NK-92 treated with Interleukin-12 subunit alpha and Interleukin-12 subunit beta, amount 100 ng/mL, for 24 hours (cell line): ENCODE measurements around the gene NOX5.

Source experiments
- DNase-seq: peaks from one replicate; lab custom pipeline; 2025; lab: John Stamatoyannopoulos, UW

Gene NOX5

DNA sequence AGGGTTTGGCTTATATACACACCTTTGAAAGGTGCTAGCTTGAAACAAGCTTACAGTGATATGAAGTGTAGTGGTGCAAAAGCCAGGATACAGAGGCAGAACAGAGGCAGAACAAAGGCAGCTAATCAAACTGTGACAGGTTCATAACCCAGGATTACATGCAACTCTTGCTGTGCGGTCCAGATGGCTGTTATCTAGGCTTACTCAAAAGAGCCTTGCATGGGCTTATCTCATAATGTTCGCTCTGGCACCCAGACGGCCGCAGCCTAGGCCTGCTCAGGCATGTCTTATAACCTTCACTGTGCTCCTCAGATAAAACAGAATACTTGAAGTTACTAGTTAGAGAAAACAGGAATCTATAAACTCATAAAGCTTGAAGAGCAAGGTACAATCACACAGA lies 22.8 kb upstream of the NOX5 start:
- no peak for DNase-seq

DNA sequence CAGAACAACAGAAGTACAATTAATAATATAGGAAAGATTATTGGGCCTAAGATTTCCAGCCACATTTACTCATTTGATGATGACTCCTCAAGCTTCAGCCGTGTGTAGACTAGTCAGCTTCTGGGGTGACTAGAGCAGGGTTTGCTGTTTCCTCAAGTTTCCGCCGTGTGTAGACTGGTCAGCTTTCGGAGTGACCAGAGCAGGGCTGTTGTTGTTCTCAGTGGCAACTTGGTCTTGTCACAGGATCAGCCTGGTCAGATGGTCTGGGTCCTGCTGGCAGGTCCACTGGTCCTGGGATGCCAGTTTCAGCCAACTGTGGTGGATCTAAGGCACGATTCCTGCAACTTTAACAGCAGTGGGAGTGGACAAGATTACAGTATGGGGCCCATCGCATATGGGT lies 21.8 kb upstream of the NOX5 start:
- no peak for DNase-seq

DNA sequence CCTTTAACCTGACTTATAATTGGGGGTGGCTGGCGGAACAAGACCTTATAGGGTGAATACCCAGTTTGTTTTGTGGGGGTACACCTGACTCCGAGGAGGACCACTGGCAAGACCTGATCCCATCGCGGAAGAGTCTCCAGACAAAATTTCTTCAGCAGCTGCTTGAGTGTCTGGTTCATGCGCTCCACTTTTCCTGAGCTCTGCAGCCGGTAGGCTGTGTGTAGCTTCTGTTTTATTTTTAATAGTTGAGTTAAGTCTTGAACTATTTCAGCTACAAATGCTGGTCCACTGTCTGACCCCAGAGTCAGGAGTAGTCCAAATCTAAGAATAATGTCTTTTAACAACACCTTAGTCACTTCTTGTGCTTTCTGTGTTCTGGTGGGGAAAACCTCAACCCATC lies 21.2 kb upstream of the NOX5 start:
- no peak for DNase-seq

DNA sequence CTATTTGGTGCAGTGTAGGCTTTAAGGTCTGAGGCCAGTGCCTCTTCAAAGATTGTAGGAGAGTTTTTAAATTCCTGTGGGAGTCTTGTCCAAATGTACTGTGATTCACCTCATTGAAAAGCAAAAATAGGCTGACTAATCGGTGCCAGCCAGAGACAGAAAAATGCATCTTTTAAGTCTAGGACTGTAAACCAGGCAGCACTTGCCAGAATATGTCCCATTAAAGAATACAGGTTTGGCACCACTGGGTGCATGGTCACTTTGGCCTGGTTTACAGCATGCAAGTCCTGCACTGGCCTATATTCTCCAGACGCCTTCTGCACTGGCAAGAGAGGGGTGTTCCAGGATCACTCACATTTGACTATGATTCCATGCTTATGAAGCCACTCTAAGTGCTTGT lies 20.3 kb upstream of the NOX5 start:
- DNase-seq = no peak

DNA sequence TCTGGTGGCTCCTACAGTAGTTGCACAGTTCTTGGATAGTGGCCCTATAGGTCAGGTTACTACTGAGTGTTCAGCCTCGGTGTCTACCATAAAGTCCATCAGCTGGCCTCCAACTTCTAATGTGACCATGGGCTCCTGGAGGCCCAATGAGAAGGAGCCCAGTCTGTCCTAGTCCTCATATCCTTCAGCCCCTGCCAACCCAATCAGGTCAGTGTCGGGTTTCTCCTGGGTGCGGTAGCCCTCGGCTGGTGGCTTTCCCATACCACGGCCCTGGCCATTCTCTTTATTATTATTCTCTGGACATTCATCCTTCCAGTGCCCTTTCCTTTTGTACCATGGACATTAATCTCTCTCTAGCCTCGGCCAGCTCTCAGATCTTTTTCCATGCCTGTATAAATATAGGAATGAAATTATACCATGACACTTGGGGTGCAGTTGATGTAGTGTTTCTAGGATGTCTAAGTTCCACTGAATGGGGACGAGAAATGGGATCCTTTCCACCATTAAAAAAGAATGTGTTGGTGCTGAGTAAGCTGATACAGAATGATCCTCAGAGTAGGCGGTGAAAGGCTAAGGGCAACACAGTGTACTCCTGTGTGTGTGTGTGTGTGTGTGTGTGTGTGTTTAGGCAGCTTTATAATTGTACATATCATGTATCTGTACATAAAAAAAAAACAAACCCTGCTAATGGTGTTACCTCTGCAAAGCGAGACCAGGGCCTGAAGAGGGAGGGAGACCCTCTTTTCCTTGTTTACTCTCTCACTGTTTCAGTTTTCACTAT lies 19.3 kb upstream of the NOX5 start:
- DNase-seq = no peak

DNA sequence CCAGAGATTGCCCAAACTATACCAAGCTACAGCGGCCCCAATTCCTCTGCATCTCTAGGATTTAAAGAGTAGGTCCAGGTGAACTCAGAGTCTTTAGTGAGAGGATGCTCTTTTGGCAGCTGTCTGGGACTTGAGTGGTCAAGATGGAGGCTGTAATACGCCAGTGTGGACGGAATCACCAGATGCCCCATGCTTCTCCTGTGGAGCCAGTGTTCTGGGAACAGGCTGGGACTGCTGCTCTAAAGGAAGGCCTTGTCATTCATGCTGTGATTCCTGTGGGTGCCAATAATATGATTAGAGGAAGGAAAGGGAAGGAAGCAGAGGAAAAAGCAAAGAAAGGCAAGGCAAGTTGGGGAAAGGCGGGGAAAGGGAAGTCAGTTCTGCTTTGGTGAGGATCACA lies 17.4 kb upstream of the NOX5 start:
- no peak for DNase-seq

DNA sequence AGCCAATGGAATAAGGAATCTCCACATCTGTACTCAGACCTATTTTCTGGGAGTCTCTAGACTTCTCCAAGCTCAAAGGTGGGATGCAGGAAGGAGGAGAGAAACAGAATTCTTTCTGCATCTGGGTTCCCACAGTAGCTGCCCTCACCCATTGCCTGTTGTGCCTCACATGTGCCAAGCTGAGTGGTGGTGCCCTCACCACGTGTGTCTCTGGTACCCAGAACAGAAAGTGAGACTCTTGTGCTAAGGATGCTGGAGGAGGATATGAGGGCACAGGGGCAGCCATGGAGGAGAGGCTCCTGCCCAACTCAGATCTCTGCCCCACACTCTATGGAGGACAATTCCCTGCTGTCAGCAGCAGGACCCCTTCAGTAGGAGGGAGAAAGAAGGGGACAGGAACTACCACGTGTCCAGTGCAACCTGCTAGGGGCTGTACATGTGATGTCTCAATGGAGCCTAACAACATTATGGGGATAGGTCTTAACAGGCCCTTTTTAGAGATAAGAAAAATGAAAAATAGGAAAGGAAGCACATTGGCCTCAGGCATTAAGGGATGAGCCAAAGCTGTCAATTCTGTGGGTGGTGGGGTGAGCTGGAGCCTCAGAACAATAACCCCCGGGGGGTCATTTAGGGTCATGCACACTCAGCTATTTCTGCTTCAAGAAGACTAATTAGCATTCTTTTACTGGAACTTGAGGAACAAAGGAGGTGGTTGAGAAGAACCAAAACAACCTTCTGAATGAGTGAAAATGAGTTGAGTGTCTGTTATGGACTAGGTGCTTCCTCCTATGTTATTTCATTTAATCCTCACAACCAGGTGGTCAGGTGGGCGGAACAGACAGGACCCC lies 16.3 kb upstream of the NOX5 start:
- DNase-seq = no peak

DNA sequence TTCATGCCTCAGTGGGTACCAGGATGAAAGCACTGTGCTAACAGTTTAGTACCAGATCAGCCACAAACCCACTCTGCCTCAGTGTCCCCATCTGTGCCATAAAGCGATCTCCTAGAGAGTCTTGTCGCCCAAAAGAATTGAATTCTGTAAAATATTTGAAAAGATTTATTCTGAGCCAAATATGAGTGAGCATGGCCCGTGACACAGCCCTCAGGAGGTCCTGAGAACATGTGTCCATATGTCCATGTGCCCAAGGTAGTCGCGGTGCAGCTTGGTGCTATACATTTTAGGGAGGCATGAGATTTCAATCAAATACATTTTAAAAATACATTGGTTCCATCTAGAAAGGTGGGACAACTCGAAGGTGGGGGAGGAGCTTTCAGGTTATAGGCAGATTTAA lies 15.4 kb upstream of the NOX5 start:
- no peak for DNase-seq

DNA sequence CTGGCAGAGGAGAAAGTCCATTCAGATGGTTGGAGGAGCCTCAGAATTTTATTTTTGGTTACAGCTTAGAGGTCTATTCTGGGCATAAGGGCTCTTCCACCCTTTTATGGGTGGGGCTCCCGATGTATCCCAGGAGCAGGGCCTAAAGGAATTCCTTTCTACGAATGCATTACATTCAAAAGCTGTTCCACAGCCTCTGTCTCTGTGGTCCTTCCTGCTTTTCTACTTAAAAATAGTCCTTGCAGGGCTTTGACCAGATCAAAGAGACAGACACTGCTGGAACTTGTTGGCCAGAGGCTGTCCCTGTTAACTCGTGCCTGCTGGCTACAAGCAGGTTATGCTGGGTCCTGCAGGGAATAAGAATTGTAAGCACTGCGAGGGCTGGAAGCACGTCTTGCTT lies 14.4 kb upstream of the NOX5 start:
- no peak for DNase-seq

DNA sequence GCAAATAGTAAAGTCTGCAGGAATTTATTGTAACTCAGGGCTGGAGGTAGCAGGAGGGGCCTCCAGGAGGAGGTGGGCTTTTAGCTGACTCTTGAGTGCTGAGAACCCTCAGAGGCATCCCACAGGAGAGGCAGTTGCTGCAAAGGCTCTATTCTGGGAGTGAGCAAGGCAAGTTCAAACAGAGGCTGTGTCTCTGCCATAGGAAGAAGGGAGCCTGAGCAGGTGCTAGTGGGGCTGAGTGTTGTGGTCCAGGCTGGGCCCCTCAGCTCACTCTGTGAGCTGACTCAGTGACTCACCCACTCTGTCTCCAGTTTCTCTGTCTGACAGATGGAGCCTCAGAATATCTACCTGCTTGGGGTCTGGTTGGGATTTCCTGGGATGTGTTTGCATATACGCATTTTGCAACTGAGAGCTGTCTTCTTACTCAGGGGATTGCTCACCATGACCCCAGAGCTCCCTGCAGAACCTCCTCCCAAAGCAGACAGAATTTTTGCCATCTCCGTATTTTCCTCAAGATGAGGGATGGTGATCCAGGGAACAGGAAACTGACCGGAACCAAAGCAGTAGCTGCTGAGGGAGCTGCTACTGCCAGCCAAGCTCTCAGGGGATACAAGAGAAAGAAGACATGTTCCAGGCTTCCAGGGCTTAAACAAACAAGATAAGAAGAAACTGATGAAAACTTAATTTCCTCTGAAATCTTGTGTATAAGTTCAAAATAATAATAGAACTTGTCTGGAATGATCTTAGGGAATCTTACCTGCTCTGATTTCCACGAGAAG lies 13.6 kb upstream of the NOX5 start:
- no peak for DNase-seq

DNA sequence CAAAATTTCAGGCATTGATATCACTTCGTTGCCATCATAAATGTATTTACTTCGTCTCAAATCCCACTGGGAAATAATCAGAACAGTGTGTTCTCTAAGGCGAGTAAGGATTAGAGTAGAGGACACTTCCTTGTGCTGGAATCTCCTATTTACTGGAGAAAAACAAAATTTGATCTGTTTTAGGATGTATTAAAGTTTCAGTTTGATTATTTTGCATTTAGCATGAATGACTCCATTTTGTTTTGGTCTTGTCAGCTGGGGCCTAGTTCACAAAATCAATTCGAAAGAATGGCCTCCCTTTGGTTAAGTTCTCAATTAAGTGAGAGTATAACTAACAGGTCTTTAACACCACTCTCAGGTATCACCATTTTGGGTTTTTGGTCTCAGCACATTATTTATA lies 11.7 kb upstream of the NOX5 start:
- DNase-seq = no peak

DNA sequence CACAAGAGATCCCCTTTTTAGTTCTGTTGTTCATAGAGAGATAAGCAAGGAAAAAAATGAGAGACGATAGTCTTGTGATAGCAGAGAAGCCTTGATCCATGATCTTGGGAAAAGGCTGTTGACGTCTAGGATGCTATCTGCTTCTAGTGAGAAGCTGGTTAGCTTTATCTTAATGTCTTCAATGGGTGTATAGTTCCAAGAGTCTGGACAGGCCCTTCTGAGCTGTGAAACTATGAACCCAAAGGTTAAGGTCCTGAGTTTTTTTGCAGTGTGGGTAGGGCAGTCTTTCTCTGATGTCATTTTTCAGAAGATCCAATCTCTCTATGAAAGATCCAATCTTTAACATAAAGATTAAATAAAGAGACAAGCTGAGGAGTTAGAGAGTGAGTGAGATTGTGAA lies 10.5 kb upstream of the NOX5 start:
- no peak for DNase-seq

DNA sequence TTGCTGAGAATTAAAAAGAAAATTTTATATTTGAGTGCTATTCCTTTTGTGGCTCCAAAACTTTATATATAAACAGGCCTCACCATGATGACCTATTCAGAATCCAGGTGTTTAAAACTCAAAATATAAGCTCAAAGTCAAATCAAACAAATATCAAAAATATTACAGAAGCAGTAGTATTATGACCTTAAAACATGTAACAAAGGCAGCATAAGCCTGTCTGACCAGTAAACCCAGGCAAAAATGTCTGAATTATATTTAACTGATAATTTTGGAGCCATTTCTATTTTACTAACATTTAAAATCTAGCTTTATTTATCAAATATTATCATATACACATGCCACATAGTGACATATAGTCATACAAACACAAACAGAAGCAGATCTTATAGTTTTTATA lies 6.4 kb upstream of the NOX5 start:
- DNase-seq = no peak

DNA sequence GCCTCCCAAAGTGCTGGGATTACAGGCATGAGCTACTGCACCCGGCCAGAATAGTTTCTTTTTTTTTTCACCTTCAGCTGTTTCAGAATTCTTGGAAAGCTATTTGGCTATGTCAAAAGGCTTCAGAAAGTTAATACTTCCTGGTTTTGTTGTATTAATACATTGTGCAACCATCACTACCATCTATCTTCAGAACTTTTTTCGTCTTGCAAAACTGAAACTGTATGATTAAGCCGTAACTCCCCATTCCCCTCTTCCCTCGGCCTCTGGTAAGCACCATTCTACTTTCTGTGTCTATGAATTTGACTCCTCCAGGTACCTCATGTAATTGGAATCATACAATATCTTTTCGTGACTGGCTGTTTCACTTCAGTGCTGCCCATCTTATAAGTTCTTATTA lies 5.2 kb upstream of the NOX5 start:
- no peak for DNase-seq

DNA sequence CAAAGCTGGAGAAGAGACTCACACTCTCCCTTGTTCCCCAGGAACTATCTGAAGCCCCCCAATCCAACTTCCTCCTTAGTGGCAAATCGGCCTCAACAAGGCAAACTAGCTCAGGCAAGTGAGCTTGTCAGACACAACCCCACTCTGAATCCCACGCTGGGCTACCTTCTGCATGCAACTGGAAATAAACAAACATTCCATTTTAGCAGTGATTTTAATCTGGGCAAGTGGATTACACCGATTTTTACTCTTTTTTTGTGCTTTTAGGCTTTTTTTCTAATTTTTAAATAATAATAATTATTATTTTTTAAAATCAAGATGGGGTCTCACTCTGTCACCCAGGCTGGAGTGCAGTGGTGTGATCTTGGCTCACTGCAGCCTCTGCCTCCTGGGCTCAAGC lies 2.9 kb upstream of the NOX5 start:
- DNase-seq = no peak

DNA sequence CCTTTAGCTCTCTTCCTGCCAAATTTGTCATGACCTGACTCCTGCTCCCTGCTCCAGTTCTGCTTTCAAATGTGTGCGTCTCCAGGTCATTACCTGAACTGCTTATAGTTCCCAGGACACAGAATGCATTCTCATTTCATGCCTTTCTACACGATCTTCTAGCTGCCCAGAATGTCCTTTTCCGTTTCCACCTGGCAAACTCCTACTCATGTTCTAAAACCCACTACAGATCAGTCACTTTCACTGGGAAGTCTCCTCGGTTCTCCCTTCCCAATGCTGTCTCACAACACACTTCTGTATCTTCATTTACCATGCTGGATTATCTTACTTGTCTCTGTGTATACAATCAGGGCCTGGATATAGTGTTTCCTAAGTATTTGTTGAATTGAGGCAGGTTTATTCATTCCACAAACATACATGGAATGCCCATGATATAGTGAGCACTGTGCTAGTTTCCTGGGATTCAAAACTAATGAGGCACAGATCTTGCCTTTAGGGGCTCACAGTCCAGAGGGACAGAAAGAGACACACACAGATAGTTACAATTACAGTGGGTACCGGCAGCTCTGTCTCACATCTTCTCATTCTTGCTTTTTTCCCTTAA lies 1.6 kb upstream of the NOX5 start:
- no peak for DNase-seq

DNA sequence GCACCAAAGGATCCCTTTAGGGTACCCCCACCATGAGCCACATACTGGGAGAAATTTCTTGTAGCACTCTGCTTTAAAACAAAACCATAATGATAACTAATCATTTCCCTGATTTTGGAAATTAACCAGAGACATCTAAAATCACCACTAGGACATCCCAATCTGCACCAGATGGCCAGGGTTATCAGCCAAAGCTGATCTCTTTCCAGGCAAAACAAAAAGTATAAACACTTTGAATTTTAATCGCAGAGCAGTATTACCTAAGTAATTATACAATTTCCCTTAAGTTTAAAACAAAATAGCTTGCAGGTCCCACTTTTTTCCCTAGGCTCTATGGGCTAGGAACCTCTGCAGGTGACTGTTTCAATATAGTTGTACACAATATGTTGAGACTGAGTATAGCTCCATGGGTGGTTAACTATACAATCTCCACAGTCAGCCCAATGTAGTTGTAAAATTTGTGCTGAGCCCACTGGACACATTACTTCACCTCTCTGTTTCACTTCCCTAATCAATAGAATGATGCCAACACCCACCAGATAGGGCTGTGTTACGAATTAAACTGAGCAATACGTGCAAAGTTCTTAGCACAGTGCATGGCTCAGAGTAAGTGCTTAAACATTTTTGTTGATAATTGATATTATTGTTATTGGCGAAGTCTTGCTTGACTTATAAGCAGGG lies 629 bp upstream of the NOX5 start:
- DNase-seq = no peak

DNA sequence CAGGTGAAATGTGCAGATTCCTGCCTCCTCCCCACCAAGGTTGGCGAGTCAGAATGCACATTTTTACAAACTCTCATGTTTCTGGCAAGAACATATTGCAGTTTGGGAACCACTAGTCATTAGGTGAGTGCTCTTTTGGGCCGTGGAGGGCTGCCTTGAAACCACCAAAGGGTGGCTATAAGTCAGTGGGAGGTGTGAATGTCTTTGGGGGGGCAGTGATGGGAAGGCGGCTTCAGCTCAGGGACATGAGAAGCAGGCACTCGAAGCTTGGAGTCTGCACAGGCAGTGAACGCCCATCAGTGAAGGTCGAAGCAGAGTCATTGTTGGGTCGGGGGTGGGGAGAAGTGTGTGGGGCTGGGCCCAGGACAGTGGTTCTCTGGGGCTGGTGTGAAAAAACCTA lies 1.1 kb downstream of the NOX5 start:
- no peak for DNase-seq

DNA sequence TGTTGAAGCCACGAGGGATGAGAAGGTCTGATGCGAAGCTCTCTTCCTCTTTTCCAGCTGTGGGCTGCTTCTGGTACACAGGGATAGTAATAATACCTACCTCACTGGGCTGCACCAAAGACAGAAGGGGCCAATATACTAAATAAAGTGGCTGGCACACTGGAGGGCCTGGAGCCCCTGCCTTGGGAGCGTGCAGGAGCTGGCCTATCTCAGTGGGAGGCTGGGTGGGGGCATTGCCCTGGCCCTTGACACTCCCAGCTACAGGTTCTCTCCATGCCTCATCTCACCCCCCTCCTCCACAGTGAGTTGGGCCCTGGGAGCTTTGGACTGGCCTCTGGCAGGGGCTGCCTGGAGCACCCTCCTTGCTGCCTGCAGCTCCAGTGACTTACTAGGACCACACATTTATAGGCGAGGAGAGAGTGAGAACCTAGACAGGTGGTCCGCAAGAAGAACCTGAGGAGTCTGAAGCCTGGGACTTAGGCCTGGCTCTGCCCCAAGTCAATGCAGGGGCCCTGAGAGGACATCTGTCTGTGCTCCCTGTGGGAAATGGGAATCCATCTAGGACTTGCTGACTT lies 1.6 kb downstream of the NOX5 start:
- DNase-seq = no peak

DNA sequence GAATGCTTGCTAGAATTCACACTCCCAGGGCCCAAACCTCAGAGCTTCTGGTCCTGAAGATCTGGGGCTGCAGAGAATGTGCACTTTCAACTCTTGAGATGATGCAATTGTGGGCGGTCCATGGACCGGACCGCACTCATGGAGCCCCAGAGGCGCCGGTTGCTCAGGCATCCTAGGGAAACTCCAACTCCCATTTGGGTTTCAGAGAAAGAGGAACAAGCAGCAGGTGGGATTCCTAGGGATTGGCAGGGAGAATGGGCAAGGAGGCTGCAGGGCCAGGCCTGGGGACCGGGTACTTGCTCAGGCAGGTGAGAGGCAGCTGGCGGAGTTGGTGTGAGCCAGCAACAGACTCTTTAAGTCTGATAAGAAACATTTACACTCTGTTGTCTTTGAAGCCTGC lies 3.5 kb downstream of the NOX5 start:
- no peak for DNase-seq

DNA sequence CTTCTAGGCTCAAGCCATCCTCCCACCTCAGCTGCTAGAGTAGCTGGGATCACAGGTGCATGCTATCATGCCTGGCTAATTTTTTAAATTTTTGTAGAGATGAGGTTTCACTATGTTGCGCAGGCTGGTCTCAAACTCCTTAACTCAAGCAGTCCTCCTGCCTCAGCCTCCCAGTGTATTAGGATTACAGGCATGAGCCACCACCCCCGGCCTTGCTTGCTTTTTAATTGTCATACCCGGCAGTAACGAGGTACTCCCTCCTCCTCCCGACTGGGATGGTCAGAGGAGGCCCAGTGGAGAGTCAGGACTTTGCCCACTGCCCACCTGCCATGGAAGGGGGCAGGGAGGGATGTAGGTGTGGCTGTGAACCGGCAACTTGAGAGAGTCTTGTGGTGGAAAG lies 4.5 kb downstream of the NOX5 start:
- DNase-seq = no peak

DNA sequence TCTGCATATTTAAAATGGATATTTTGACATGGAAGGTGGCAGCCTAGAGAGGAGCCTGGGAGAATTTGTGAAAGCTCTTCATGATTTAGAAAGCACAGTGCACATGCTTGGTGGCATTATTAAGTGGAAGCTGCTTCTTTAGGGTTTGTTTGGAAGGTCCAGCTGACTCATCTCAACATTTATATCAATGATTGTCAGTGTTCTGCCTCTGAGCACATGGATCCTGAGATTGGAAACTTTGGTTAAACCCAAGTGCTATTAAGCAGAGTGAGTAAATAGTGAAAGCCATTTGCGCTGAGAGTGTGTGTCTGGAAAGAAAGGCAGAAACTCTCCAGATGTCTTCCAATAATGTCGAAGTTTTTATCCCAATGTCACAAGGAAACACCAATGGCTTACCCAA lies 7.4 kb downstream of the NOX5 start:
- no peak for DNase-seq
